Stimulated activated CD4-positive, alpha-beta T cell treated with anti-CD3 and anti-CD28 coated beads, Interleukin-2, amount 100 ng/mL, for 48 hours (primary cell): ENCODE data around the gene CUBN.

ENCODE experiments used
- DNase-seq, 2 donors: peaks; one replicate each; pipeline ENCODE4 v3.0.0-alpha.2; 2020

The CUBN gene

DNA sequence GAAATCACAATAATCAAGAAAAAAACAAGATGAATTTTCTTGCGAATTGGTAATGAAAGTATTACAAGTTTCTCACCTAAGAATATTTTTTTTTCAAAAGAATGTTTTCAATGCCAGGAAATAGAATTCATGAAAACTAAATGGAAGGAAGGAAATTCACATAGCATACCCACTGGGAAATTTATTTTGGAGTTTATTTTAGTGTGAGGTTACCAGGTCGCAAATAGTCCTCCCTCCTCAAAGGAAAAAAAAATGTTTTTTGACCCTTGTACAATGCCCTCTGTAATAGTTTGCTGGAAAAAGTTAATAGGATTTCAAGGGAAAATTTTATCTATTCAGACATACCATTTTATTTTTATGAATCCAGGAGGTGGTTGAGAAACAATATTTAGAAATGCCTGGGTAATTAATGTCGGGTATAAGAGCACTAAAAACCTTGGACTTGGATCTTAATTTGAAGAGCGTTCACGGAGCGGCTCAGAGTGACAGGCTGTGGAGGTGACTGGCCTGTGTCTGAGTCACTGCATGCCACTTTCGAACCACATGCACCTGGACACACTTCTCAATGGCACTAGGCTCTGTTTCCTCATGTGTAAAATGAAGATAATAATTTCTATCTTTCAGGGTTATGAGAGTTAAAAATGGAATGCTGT is 28.2 kb downstream of the CUBN start:
- no peak for DNase-seq

DNA sequence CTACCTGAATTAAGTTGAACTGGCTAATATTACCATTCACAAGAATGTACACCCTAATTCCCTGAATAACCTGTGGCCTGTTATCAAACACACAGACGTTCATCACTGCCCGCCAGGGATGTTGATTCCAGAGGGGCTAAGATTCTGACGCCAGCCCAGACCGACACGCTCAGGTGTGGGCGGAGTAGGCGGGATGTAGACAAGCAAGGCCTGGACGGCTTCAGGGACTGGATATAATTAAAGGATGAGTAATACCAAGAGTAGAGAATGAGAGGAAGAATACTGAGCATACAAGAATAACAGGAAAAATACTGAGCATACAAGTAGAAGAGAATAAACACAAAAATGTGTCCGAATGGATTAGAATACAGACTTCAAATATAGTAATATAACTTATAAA is 29.0 kb downstream of the CUBN start:
- DNase-seq, result no peak

DNA sequence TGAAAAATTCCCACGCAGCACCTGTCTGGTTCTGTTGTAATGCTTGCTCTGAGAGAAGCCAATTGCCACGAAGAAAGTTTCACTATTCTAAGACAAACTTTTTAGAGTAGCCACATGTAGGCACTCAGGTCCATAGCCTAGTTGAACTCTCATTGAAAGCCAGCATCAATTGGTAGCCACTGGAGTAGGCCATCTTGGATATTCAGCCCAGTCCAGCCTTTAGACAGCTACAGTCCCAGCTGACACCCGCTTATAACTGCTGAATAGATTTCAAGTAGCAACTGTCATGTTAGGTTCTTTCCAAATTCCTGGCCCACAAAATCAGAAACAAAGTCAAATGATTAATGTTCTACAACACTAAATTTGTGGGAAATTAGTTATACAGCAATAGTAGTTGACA is 31.6 kb downstream of the CUBN start:
- DNase-seq, result no peak

DNA sequence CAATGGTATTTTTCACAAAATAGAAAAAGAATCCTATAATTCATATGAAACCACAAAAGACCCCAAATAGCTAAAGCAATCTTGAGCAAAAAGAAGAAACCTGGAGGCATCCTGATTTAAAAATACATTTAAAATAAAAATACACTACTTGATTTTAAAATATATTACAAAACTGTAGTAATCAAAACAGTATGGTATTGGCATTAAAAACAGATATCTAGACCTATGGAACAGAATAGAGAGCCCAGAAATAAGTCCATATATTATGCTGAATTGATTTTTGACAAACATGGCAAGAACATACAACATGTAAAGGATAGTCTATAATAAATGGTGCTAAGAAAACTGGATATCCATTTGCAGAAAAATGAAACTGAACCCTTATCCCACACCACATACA is 34.8 kb downstream of the CUBN start:
- DNase-seq, result no peak

DNA sequence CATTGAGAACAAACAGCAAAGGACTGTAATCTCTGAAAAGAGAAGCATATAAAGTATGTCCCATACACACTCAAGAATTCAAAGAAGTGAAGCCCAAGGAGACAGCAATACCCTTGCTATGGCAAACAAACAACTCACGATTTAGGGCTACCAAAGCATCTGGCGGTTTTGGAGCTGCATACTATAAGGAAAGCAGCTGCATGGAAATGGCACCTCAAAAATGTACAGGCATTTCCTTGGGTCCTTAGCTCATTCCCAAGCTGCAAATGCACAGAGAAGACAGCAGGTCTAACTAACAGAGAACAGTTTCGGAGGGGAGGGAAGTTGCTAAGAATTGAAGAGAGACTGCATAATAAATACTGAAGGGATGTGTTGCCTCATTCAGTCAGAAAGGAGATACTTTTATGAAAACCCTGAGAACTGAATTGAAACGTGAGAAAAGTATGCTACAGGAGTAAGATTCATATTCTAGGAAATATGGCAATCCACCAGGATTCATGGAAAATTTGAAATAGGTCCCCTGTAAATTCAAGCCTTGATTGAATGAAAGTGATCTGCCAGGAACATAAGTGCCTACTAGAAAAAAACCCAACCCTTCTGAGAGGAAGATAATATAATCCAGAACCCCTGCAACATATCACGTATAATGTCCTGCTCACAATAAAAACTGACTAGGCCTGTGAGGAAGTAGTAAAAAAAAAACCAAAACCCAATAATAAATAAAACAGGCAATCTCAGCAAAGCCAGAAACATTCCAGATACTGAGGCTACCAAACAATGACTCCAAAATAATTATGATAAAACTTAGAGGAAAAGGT is 36.4 kb downstream of the CUBN start:
- no peak for DNase-seq

DNA sequence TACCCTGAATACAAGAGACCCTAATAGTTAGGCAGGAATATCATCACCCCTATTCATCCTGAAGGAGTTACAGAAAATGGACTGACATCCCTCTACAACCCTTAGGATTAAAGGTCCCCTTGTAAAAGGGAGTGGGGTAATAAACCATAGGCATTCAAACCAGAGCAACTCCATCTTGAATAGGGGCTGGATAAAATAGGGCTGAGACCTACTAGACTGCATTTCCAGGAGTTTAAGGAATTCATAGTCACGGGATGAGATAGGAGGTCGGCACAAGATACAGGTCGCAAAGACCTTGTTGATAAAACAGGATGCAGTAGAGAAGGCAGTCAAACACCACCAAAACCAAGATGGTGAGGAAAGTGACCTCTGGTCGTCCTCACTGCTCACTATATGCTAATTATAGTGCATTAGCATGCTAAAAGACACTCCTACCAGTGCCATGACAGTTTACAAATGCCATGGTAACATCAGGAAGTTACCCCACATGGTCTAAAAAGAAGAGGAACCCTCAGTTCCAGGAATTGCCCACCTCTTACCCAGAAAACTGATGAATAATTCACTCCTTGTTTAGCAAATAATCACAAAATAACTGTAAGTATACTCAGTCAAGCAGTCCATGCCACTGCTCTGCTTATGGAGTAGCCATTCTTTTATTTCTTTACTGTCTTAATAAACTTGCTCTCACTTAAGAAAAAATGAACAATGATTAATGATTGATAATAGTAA is 37.2 kb downstream of the CUBN start:
- DNase-seq, result no peak

DNA sequence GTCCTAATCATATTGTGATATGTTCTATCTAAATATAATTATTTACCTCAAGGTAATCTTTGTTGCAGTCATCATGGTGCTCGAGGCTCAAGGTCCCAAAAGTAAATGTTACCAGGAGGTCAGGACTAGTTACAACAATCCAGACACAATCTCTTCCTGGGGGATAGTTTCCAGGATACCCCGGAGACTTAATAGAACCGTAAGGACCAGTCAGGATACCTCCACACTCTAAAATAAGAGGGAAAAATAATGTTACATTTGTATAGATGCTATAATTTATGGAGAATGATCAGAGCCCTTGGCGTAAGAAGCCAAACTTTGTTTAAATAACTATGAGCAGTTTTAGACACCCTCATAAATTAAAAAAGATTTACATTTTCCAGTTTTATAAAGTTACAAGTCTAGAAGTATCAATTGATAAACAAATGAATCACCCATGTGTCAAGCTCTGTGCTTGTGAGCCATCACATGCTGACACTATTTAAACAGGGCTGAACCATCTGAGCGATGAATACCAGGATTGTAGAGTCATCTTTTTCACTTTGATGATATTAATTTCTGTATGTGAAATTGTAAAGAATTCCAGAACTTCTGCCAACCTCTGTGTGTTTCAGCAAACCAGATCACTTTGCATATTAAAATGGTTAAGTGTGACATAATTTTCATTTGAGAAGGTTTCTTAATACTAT is 41.3 kb downstream of the CUBN start:
- no peak for DNase-seq

DNA sequence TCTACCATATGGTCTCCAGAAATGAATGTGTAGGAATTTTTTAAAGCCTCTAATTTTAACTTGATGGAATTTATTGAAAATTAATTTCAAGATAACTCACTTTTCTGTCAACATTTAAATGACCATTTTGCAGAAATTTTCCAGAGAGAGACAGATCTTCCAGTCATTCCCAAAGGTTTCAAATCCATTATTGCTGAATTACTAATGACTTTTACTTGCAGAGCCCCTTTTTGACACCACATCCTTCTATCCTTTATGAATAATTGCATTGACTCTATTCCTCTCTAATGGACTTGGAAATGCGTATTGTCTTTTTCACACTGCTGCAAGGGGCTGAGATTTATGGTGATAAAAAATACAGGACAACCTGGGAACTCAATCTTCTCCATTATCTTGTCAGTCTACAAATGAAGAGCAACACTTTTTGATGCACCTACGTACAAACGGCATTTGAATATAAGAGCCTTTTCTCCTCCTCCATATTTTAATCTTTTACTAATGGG is 42.7 kb downstream of the CUBN start:
- DNase-seq, result no peak

DNA sequence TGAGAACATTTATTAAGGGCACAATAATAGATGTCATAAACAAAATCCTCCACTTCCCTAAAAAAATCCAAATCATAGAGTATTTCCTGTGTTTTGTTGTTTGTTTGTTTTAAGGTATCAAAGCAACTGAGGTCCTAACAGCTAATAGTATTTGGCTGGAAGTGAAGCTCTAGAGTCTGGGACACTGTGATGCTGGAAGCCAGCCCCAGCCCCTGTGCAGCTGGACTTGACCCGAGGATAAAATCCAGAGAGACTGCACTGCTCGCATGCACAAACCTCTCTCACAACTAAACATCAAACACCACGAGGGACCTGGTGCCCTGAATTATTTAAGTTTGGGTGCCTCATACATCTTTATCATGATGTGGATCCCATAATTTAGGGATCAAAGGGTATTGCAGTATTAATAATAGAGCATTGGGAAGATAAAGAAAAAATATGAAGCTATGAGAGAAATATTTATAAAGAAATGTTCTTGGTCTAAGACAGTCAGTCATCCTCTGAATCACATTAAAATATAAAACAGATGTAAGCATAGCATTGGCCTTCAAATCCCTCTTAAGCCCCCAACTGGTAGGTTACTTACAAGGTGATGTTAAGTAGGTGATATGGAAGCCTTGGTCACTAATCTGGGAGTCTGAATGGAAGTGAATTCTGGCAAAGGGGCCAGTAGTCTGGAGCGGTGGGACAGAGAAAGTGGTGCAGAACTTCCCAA is 44.4 kb downstream of the CUBN start:
- no peak for DNase-seq

DNA sequence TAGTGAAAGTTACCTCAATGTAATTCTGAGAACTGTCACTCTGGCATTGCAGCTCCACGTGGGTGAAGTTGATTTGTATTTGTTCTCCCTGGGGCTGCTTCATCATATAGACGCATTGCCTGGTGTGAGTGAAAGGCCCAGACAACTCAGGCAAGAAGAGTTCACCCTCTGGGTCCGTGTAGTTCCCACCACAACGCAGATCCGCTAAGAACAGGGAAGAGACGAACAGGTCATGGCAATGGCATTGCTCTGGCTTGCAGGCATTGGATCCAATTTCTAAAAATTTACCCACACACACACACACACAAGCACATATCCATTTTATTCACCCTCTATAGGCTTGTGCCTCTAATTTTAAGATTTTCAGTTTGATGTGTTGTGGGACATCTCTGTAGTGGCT is 45.4 kb downstream of the CUBN start:
- no peak for DNase-seq

DNA sequence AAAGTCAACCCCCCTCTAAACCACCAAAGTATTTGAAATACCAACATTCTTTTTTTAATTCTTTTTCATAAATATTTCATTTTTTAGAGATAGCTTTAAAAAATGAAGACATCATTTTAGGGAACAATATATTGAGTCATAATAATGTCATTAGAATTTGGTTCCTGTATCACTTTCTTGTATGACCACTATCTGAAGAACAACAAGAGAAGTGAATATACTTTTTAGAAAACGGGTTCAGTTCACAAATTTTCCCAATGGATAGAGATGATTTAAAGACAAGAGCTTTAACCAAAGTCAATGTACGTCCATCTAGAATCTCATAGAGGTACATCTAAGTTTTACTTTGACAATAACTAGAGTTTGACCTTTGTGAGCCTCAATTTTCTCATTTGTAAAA is 48.2 kb downstream of the CUBN start:
- no peak for DNase-seq

DNA sequence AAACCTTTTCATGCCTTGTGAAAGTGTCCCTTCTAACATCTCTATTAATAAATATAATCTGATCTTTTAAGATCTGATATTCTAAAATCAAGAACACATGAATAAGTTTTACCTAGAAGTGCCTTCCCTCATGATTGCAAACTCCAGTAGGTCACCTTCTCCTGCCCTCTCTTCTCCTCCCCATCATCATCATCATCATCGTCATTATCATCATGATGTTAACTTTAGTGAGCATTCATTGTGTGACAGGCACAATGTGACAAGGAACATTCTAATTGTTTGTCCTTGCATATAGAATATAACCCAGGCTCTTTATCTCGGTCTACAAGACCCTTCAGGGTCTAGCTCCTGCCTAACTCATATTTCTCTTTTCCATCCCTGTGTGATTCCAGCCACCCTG is 51.7 kb downstream of the CUBN start:
- no peak for DNase-seq

DNA sequence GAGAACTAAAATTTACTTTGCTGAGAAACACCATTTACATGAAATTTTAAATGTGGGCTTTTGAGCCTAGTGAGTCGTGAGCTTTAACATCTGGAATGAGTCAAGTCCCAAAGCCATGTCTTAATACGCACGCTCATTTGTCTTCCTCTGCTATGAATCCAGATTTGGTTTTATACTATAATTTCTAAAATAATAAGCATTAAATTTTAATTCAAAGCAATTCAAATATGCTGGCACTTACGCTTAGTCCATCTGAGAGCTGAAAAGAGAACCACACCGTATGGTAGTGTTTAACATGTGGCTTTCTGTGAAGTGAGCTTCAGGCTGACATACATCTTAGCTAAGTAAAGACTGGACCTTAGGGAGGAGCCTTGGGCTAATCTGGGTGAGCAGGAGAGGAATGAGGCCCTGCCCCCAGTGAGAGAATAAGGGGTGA is 52.2 kb downstream of the CUBN start:
- DNase-seq, result no peak

DNA sequence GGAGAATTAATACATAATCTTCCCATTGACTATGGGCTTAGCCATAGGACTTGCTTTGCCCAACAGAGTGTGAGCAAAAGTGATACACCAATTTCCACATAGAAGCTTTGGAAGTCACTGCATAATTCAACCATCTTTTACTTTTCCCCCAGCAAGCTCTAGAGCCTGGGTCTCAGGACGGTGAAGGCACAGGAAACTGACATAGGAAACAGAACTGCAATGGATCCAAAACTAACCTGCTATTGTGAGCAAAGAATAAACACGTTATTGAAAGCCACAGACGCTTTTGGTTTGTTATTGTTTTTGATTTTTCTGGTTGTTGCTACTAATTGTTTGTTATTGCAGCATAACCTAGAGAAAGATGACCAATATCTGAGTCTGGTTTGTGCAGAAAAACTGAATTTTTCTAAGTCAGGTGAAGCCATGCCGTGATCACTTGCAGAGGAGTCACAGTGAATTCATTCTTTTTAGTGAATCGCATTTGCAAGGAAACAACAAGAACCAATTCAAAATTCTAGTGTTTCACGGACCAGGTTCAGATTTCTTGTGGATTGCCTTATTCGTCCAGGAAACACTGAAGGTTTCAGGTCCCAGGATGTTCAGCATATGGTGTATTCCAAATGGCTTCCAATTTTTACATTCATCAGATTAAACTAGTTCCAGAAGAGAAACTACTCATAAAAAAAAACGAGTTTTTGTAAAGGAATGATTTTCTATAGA is 52.8 kb downstream of the CUBN start:
- no peak for DNase-seq

DNA sequence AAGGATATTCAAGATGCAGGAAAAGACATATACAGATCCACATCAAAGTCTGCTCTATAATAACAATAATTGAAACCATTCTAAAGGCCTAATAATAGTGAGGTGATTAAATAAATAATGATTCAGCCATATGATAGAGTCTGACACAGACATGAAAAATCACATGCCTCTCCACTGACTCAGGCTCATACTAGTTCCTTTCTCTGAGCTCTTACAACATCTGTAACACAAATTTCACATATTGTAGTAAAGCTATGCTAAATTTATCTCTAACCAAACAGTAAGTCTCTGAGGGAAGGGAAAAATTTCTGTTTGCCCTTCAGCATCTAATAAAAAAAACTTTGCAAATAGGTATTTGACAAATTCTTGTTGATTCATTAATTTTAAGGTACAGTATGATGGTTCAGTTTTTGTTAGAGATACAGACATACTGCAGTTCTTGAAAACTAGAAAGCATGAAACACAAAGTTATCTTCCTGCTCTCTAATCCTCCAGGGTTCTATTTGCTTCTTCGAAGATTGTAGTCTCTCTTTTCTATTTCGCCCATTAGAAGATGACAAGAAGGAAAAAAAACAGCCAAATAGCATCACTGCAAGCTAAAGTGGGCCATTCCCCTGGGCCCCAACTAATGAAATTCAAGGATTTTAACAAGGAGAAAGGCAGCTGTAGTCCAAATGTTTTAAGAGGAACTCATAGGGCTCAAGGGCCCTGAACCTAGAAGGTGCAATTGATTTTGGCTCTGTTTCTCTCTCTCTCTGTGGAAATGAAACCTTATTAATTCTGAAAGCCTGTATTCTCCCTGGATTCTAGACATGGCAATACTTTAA is 53.9 kb downstream of the CUBN start:
- DNase-seq, result no peak

DNA sequence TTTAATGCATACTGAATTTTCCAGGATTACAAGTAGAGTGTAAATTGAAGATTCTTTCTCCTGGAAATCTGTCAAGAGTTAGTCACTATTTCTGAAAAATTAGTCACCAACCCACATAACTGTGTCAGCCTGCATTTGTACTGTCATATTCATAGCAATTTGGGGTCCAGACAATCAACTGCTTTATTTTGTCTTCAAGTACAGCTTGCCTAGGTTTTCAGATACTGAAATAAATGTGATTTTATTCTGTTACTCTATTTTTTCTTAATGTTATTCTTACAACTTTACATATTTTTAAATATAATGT is 55.1 kb downstream of the CUBN start:
- DNase-seq, result no peak

DNA sequence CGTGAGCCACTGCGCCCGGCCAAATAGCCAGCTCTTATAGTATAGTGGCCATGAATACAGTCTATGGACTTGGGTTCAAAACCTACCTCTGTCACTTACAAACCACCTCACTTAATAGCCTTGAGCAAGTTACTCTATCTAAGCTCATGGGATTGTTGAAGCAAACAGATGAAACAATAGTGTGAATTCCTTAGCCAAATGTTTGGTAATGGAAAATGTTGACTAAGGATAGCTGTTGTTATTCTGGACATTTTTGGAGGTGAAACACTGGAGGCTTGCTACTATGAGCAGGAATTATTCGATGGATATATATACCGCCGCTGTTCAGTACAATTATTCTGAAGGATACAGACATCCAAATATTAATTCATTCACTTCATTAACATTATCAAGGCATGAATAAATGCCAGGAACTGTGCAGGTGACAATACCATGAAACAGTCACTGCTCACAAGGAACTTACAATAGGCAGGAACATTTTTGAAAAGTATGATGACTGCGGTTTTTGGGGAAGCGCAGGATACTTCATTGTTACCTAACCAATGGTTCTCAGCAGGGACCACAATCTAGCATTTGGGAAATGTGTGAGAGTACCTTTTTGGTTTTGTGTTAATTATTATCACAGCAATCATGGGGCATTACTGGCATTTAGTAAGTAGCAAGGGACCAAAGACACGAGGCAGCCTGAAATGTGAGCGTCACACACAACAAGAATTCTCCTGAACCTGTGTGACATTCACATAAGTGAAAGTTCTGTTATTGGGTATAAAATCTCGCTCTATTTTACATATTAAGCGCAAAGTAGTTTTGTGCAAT is 55.7 kb downstream of the CUBN start:
- no peak for DNase-seq

DNA sequence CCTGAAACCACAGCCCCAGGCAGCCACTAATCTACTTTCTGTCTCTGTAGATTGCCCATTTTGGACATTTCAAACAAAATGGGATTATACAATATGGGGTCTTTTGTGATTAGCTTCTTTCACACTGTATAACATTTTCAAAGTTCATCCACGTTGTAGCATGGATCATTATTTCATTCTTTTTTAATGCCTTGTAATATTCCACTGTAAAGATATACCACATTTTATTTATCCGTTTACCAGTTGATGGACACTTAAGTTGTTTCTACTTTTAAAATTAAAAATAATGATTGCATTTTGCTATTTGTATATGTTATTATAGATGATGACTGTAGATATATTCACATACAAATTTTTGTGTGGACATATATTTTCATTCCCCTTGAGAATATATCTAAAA is 60.7 kb downstream of the CUBN start:
- DNase-seq, result no peak

DNA sequence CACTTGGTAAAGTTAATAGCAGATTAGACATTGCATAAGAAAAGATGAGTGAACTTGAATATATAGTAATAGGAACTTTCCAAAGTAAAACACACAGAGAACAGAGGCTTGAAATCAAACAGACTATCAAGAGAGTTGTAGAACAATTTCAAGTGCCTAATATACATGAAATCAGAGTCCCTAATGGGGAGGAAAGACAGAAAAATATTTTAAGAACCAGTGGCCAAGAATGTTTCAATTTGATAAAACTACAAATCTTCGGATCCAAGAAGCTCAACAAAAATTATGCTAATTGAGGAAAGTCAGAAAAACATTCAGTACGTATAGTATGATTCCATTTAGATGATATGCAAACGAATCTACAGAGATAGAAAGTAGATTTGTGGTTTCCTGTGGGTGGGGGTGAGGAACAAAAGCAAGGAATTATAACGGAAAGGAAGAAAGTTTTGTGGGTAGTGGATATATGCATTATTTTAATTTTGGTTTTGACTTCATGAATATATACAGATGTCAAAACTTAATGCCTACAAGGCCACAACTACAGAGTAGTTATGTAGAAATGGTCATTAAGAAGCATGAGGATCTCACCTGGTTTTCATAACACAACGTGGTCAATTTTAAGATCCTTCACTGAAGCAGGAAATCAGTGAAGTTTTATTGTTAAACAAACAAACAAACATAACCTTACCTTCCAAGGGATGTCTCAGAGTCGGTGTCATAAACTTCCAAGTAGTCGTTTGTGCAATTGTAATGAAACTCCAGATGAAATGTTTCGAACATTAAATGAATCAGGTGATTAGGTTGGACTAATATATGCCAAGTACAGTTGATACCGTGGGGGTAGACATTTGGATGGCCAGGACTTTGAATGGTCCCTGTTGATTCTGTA is 62.0 kb downstream of the CUBN start:
- DNase-seq, result no peak
